Fibroblast of mammary gland (primary cell): Measurements from ENCODE around the gene RPL31.
A peak's percentile ranks its signal among the peaks of the same experiment; 100 is the strongest.

Experiments
- DNase-seq: peaks from one replicate; pipeline ENCODE4 v3.0.0-alpha.2; 2010; ENCODE audit warnings: low read depth
- H3K4me3 ChIP-seq: 2 replicates; pipeline ENCODE4 v1.5.1; 2011; ENCODE audit warnings: low read depth, mild to moderate bottlenecking, low read length, moderate library complexity; ENCODE audit not compliant: control insufficient read depth
- CTCF ChIP-seq: conservative IDR thresholded peaks from 2 replicates; pipeline ENCODE4 v1.5.1; 2011; ENCODE audit warnings: low read depth, low read length, inconsistent platforms; ENCODE audit not compliant: control insufficient read depth, insufficient read depth

RPL31 gene

GRCh38 chr2:101027852-101028251 lies 25.8 kb downstream of the RPL31 start:
- TF ChIP-seq CTCF = no peak
- no peak for DNase-seq
- H3K4me3 ChIP-seq = no peak overlapping the region

GRCh38 chr2:101030866-101031554 lies 28.9 kb downstream of the RPL31 start:
- DNase-seq = no peak
- TF ChIP-seq CTCF = no peak

GRCh38 chr2:101032084-101032776 lies 30.1 kb downstream of the RPL31 start:
- no peak overlapping the region for H3K4me3 ChIP-seq
- TF ChIP-seq CTCF = no peak
- DNase-seq = no peak

More at GRCh38 chr2:101030866-101031554, 28.9 kb downstream of the RPL31 start:
- H3K4me3 ChIP-seq = no peak overlapping the region

GRCh38 chr2:101036562-101036961 lies 34.5 kb downstream of the RPL31 start:
- peak; percentile 67 for TF ChIP-seq CTCF
- H3K4me3 ChIP-seq = no peak overlapping the region
- DNase-seq = peak; percentile 58

GRCh38 chr2:101037161-101037755 lies 35.2 kb downstream of the RPL31 start:
- DNase-seq = no peak
- TF ChIP-seq CTCF = no peak
- no peak overlapping the region for H3K4me3 ChIP-seq

- peak; percentile 19 for DNase-seq
Observed at GRCh38 chr2:101038455-101039255, 36.6 kb downstream of the RPL31 start.

More at GRCh38 chr2:101038455-101039255, 36.6 kb downstream of the RPL31 start:
- H3K4me3 ChIP-seq = no peak overlapping the region
- TF ChIP-seq CTCF = peak; percentile 63
